ENCODE data around the gene MCEMP1.

The MCEMP1 gene

DNA sequence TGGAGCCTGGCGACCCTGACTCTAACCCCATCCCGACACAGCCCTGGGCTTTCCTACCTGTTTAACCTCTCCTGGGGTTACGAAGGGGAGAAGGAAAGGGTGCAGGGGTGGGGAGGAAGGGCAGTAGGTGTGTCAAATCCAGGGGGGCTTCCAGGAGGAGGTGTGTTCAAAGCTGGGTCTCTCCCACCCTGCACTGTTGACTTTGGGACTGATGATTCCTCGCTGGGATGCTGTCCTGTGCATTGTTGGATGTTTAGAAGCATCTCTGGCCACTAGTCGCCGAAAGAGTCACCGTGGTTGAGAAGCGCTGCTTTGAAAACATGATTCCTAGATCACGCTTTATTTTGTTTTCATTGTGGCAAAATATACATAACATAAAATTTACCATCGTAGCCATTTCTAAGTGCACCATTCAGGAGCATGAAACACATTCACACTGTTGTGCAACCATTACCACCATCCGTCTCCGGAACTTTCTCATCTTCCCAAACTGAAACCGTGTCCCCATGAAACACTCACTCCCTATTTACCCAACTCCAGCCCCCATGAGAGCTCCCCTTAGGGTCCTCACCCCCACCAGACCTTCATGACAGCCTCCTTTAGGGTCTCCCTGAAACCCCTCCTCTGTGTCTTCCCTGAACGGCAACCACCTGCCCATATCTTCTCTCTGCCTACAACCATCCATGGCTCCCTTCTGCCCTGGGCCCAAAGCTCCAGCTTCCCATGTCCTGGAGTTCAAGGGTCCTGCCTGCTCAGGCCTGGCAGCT lies 29.5 kb downstream of the MCEMP1 start:
- DNase-seq (ENCODE audit: low read depth, low spot score), result no peak
- no peak overlapping the region for H3K4me3 ChIP-seq (ENCODE audit: low read length)

DNA sequence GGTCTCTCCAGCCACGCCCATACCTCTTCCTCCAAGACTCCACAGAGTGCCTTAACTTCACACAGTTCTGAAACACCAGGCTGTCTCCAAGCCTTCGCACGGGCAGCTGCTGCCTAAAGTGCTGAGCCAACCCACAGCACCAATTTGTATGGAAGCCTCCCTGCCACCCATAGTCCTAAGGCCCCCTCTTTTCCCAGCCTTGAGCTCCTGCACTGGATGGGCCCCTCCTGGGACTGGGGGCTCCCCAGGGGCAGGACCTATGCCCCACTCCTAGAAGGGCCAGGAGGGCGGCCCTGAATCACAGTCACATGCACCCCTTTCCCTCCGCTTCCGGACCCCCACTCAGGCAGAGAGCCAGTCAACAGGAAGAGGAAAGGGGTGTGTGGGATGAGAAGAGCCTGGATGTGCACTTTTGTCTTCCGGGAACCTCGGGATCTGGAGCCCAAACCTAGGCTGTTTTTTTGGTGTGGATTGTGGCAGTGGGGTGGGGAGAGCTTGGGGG lies 30.1 kb downstream of the MCEMP1 start:
- no peak for DNase-seq (ENCODE audit: low read depth, low spot score)
- no peak overlapping the region for H3K4me3 ChIP-seq (ENCODE audit: low read length)

DNA sequence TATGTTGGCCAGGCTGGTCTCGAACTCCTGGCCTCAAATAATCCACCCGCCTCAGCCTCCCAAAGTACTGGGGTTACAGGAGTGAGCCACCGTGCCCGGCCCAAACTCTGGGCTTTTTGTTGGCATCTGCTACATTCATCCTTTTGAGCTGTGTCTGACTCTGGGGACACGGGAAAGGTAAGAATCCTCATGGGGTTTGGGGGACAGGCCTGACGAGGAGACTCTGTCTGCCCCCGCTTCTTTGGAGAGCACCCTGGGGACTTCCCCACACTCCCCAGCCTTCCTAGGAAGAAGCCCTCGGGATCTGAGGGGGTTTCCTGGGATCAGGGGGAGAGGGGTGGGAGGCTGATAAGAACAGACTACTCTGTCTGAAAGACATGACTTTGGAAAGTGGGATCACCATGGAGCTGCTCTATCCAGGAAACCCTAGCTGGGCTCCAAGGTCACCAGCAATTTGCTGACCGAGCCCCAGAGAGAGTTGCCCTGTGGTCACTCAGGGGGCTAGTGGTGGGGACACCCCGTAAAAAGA lies 33.1 kb downstream of the MCEMP1 start:
- no peak for DNase-seq (ENCODE audit: low read depth, low spot score)
- H3K4me3 ChIP-seq (ENCODE audit: low read length), result no peak overlapping the region

DNA sequence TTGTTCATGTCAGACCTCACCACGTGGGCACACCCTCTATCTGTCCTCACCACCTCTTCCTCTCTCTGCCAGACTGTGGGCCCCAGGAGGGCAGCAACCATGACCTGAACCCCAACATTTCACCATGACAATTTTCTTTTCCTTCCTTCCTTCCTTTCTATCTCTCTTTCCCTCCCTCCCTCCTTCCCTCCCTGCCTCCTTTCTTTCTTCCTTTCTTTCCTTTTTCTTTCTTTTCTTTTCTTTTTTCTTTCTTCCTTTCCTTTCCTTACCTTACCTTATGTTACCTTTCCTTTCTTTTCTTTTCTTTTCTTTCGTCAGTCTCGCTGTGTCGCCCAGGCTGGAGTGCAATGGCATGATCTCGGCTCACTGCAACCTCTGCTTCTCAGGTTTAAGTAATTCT lies 33.7 kb downstream of the MCEMP1 start:
- DNase-seq (ENCODE audit: low read depth, low spot score), result no peak
- no peak overlapping the region for H3K4me3 ChIP-seq (ENCODE audit: low read length)

DNA sequence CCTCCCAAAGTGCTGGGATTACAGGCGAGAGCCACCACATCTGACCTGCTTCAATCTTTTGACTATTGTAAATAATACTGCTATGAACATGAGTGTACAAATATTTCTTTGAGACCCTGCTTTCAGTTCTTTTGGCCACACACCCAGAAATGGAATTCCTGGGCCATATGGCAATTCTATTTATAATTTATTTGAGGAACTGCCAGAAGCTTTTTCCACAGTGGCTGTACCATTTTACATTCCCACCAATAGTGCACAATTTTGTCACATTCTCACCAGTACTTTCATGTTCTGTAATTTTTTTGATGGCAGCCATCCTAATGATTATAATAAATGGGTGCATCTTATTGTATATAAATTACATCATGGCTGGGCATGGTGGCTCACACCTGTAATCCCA lies 38.8 kb downstream of the MCEMP1 start:
- DNase-seq (ENCODE audit: low read depth, low spot score), result no peak
- H3K4me3 ChIP-seq (ENCODE audit: low read length), result no peak overlapping the region

DNA sequence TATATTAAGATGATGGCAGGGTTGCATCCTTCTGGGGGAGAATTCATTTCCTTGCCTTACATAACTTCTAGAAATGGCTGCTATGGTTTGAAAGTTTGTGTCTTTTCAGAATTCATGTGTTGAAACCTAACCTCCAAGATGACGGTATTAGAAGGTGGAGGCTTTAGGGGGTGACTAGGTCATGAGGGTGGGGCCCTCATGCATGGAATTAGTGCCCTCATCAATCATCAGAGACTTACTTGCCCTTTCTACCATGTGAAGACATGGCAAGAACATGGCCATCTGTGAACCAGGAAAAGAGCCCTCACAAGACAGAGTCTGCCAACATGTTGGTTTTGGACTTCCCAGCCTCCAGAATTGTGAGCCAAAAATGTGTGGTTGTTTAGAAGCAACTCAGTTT lies 39.9 kb downstream of the MCEMP1 start:
- DNase-seq (ENCODE audit: low read depth, low spot score), result no peak
- H3K4me3 ChIP-seq (ENCODE audit: low read length), result no peak overlapping the region

DNA sequence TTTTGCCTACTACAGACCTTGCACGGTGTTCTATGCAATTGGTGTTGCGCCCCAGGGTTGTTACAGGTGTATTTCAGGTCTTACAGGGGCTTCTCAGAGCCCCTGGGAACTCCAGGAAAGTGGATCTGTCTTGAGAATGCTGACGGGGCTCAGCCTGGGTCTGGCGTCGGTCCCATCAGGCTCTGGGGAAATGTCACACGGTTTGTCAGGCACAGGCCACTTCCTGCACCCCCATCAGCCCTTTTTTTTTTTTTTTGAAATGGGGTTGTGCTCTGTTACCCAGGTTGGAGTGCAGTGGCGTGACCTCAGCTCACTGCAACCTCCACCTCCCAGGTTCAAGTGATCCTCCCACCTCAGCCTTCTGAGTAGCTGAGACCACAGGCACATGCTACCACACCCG lies 41.8 kb downstream of the MCEMP1 start:
- DNase-seq (ENCODE audit: low read depth, low spot score), result no peak
- no peak overlapping the region for H3K4me3 ChIP-seq (ENCODE audit: low read length)

DNA sequence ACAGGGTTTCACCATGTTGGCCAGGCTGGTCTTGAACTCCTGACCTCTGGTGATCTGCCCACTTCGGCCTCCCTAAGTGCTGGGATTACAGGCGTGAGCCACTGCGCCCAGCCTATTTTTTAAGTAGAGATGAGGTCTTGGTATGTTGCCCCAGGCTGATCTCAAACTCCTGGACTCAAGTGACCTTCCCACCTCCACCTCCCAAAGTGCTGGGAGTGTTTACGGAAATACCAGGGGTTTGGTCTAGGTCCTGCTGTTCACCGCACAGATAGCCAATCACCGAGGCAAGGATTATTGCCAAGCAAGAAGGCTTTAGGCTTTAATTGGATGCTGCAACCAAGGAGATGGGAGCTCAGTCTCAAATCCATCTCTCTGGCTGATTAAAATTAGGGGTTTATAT lies 43.5 kb downstream of the MCEMP1 start:
- DNase-seq (ENCODE audit: low read depth, low spot score), result no peak
- H3K4me3 ChIP-seq (ENCODE audit: low read length), result no peak overlapping the region

DNA sequence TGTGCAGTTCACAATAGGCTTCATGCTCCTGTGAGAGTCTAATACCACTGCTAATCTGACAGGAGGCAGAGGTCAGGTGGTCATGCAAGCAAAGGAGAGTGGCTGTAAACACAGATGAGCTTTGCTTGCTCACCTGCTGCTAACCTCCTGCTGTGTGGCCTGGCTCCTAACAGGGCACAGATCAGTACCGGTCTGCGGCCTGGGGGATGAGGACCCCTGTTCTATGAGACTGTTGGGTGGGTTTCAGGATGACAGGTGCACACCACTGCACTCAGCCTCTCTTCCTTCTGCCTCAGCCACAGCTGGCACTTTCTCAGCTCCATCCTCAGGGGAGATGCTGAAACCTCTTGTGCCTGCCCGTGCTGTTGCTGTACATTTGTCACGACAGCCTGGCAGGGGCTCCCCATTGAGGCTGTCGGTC lies 45.4 kb downstream of the MCEMP1 start:
- DNase-seq (ENCODE audit: low read depth, low spot score), result no peak
- no peak overlapping the region for H3K4me3 ChIP-seq (ENCODE audit: low read length)

DNA sequence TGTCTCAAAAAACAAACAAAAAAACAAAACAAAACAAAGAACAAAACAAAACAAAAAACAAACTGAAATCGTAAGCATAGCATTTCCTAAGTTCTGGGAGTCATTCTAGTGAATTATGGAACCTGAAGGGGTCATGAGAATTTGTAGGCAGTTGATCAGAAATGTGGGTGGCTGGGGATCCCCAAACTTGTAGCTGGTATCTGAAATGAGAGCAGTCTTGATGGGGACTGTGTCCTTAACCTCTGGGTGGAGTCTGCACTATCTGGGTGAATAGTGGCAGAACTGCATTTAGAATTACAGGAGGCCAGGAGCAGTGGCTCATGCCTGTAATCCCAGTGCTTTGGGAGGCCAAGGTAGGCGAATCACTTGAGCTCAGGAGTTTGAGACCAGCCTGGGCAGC lies 48.9 kb downstream of the MCEMP1 start:
- DNase-seq (ENCODE audit: low read depth, low spot score), result no peak
- H3K4me3 ChIP-seq (ENCODE audit: low read length), result no peak overlapping the region

DNA sequence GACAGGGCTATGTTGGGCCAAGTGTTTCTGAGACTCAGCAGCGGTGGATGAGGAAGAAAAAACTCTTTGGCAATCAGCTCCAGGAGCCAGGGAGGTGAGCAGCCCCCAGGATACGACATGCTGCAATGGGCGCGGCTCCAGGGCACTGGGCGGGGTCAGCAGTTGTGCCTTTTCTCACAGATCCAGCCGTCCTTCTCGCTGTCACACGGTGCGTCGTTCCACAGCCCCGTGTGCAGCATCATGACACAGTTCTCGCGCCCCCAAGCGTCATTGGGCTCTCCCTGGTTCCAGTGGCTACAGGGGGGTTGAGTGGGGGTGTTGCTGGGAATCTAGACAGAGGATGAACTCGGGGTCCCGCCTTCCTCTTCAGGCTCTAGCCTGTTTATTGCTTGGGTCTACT lies 52.3 kb downstream of the MCEMP1 start:
- DNase-seq (ENCODE audit: low read depth, low spot score), result no peak
- H3K4me3 ChIP-seq (ENCODE audit: low read length), result no peak overlapping the region
